ENCODE data around the gene HSD17B2.
A peak's percentile ranks its signal among the peaks of the same experiment; 100 is the strongest.

Gene HSD17B2

DNA sequence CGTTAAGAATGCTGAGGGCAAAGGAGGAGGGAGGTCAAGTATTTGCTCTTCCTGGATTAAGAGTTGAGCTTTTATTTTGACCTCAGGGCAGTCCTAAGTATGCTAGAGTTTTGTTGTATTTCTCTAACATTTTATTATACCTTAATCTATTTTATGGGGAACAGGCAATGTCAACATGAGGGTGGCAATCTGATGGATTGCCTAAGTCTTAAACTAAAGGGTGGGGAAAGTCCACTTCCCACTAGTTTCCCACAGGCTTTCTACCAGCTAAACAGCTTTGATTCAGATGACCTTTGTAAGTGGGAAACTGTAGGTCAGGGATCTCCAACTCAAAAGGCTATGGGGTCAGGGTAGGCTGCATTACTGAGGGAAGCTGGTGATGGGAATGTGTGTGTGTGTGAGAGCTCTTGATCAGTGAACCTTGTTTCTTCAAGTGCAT lies 24.9 kb downstream of the HSD17B2 start:
- no peaks in the 10 kb centered on the region for H4K20me1 ChIP-seq (ENCODE audit: control insufficient read depth, insufficient read depth, low read depth, low read length)
- no peaks in the 10 kb centered on the region for H3K4me1 ChIP-seq (ENCODE audit: control insufficient read depth, low read length)
- no peaks in the 10 kb centered on the region for H3F3A ChIP-seq (ENCODE audit: control insufficient read depth, insufficient read depth)
- H3K79me2 ChIP-seq (ENCODE audit: control insufficient read depth, low read length) = no peaks in the 10 kb centered on the region
- H3K9me3 ChIP-seq (ENCODE audit: control insufficient read depth, insufficient read depth, low read length) = no peaks in the 10 kb centered on the region
- H3K4me3 ChIP-seq (ENCODE audit: low read length) = no peak overlapping the region
- no peaks in the 10 kb centered on the region for H3K27me3 ChIP-seq (ENCODE audit: control insufficient read depth, low read length)
- H3K27ac ChIP-seq (ENCODE audit: low read depth, low read length) = no peak overlapping the region
- H3K36me3 ChIP-seq (ENCODE audit: control insufficient read depth, low read length) = no peaks in the 10 kb centered on the region
- no peak overlapping the region for H3K4me2 ChIP-seq (ENCODE audit: low read length)
- no peaks in the 10 kb centered on the region for H3K9me2 ChIP-seq (replicated peaks; ENCODE audit: control insufficient read depth, low read length)
- no peak for TF ChIP-seq EZH2phosphoT487 (IDR thresholded peaks at IDR 0.05; ENCODE audit: borderline replicate concordance, low read length)
- TF ChIP-seq, protein P1, sequence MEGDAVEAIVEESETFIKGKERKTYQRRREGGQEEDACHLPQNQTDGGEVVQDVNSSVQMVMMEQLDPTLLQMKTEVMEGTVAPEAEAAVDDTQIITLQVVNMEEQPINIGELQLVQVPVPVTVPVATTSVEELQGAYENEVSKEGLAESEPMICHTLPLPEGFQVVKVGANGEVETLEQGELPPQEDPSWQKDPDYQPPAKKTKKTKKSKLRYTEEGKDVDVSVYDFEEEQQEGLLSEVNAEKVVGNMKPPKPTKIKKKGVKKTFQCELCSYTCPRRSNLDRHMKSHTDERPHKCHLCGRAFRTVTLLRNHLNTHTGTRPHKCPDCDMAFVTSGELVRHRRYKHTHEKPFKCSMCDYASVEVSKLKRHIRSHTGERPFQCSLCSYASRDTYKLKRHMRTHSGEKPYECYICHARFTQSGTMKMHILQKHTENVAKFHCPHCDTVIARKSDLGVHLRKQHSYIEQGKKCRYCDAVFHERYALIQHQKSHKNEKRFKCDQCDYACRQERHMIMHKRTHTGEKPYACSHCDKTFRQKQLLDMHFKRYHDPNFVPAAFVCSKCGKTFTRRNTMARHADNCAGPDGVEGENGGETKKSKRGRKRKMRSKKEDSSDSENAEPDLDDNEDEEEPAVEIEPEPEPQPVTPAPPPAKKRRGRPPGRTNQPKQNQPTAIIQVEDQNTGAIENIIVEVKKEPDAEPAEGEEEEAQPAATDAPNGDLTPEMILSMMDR (IDR thresholded peaks at IDR 0.05; ENCODE audit: low read depth, low read length, poor library complexity, severe bottlenecking) = no peak

DNA sequence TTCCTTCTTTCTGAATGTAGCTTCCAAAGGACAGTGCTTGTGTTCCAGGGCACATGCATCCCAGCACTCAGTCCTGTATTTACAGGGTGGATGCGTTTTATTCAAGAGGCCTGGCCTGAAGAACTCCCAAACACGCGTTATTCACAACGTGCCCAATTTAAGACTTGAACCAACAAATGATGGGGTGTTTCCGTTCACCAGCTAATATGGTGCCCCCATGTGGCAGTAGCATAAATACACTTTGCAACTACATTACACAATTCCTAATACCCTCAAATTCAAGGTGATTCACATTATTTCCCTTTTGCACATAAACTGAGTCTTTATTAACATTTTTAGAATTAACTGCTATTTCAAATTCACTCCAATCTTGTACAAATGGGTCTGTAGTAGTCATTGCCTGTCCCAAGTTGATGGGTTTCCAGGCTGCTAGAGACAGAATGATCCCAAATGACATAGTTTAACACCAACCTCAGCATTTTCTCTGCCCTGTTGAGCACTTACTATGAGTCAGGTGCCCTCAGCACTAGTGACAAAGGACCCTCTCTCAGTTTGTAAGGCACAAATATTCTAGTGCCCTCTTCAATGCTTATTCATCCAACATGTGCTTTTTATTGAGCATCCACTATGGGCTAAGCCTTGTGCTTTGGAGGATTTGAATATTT lies 26.9 kb downstream of the HSD17B2 start:
- TF ChIP-seq, protein P1 (IDR thresholded peaks at IDR 0.05; ENCODE audit: low read depth, low read length, poor library complexity, severe bottlenecking) = peak; percentile 80
- TF ChIP-seq EZH2phosphoT487 (IDR thresholded peaks at IDR 0.05; ENCODE audit: borderline replicate concordance, low read length) = no peak
- Histone ChIP-seq H3K4me3 (ENCODE audit: low read length) (no peak overlapping the region), H3K27me3 (ENCODE audit: control insufficient read depth, low read length) (0 out of 2 replicates have a peak, but pooled peaks cover 3% of the 10 kb centered on the region), H3K79me2 (ENCODE audit: control insufficient read depth, low read length) (no peaks in the 10 kb centered on the region), H3K9me3 (ENCODE audit: control insufficient read depth, insufficient read depth, low read length) (no peaks in the 10 kb centered on the region), H3K36me3 (ENCODE audit: control insufficient read depth, low read length) (no peaks in the 10 kb centered on the region), H3K4me1 (ENCODE audit: control insufficient read depth, low read length) (no peaks in the 10 kb centered on the region), H4K20me1 (ENCODE audit: control insufficient read depth, insufficient read depth, low read depth, low read length) (no peaks in the 10 kb centered on the region), H3K9me2 (replicated peaks; ENCODE audit: control insufficient read depth, low read length) (no peaks in the 10 kb centered on the region), H3F3A (ENCODE audit: control insufficient read depth, insufficient read depth) (no peaks in the 10 kb centered on the region), H3K27ac (ENCODE audit: low read depth, low read length) (no peak overlapping the region), H3K4me2 (ENCODE audit: low read length) (no peak overlapping the region)

DNA sequence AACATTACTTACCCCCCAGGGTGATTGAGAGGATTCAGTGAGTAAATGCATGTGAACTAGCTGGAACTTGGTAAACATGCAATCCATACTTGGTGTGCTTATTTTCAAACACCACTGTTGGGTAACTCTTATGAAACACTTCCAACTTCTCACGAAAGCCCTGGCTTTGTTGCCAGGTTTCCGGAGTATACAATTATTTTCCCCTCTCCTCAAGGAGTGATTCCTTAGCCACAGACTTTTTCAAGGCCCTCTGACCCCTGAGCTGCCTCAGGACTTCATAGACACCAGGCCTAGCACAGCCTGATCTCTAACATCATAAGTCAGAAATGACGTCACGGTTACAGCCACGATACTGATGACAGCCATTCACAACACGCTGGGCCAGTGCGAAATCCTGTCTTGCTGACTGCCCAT lies 27.6 kb downstream of the HSD17B2 start:
- Histone ChIP-seq H4K20me1 (ENCODE audit: control insufficient read depth, insufficient read depth, low read depth, low read length) (no peaks in the 10 kb centered on the region), H3K4me1 (ENCODE audit: control insufficient read depth, low read length) (no peaks in the 10 kb centered on the region), H3K27me3 (ENCODE audit: control insufficient read depth, low read length) (0 out of 2 replicates have a peak, but pooled peaks cover 4% of the 10 kb centered on the region), H3K27ac (ENCODE audit: low read depth, low read length) (no peak overlapping the region), H3K79me2 (ENCODE audit: control insufficient read depth, low read length) (no peaks in the 10 kb centered on the region), H3K9me2 (replicated peaks; ENCODE audit: control insufficient read depth, low read length) (no peaks in the 10 kb centered on the region), H3K4me3 (ENCODE audit: low read length) (no peak overlapping the region), H3K36me3 (ENCODE audit: control insufficient read depth, low read length) (no peaks in the 10 kb centered on the region), H3K4me2 (ENCODE audit: low read length) (no peak overlapping the region), H3F3A (ENCODE audit: control insufficient read depth, insufficient read depth) (no peaks in the 10 kb centered on the region), H3K9me3 (ENCODE audit: control insufficient read depth, insufficient read depth, low read length) (no peaks in the 10 kb centered on the region)
- TF ChIP-seq EZH2phosphoT487 (IDR thresholded peaks at IDR 0.05; ENCODE audit: borderline replicate concordance, low read length) = no peak
- TF ChIP-seq, protein P1 (IDR thresholded peaks at IDR 0.05; ENCODE audit: low read depth, low read length, poor library complexity, severe bottlenecking) = no peak
